ENCODE data around the gene SYT7.

SYT7 gene

DNA sequence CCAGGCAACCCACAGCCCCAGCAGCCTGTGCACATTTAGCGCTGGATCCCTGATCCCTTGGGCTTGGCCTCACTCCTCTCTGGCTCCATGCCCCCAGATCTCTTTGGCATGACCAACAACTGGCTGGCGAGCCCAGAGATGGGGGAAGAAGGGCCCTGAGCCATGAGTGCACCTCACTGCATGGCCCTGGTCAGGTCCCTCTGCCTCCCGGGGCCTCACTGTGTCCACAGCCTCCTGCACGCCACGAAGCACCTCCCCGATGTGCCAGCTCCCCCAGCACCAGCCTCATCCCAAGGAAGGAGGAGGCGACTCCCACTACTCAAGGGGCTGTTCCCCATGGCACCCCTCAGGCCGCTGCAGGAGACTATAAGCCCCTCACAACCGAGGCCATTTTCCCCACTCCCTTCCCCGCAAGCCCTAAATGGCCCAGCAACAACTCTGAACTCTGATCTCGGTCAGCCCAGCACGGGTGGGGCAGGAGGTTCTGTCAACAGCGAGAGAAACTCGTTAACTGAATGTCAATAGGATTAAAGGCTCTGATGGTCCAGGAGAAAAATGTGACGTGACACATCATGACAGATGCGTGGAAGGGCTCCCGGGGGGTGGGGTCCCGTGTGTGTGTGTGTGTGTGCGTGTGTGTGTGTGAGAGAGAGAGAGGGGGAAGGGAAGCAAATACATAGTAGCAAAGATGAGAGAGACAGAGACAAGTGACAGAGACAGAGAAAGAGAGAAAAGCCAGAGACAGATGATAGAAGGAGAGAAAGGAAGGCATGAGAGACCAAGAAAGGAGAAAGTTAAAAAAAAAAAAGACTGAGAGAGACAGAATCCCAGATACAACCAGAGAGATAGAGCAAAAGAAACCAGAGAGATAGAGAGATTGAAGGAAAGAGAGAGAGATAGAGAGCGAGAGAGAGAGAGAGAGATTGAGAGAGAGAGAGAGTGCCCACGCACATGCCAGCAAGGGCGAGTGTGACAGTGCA, 28.4 kb upstream of the SYT7 start:
- no peak for DNase-seq

- DNase-seq, result no peak
These were observed 27.2 kb upstream of the SYT7 start for GRCh38 chr11:61607920-61608599.

GRCh38 chr11:61607426-61607825, 26.6 kb upstream of the SYT7 start:
- no peak for DNase-seq

DNA sequence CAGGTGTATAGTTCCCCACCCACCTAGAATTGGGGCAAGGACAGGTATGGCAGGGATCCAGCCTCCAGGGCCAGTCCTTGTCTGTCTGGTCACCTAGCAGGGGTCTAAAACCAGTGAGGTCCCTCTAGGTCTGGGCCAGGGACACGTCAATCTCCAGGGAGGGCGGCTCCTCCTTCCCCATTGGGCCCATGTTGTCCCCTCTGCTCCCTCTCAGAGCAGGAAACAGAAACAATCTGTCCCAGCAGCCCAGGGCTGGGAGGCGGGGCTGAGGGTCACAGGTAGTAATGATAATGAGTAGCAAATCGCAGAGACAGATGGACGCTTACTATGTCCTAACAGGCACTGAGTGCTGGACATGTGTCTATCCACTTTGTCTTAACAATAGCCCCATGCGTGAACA, 22.8 kb upstream of the SYT7 start:
- DNase-seq, result no peak

DNA sequence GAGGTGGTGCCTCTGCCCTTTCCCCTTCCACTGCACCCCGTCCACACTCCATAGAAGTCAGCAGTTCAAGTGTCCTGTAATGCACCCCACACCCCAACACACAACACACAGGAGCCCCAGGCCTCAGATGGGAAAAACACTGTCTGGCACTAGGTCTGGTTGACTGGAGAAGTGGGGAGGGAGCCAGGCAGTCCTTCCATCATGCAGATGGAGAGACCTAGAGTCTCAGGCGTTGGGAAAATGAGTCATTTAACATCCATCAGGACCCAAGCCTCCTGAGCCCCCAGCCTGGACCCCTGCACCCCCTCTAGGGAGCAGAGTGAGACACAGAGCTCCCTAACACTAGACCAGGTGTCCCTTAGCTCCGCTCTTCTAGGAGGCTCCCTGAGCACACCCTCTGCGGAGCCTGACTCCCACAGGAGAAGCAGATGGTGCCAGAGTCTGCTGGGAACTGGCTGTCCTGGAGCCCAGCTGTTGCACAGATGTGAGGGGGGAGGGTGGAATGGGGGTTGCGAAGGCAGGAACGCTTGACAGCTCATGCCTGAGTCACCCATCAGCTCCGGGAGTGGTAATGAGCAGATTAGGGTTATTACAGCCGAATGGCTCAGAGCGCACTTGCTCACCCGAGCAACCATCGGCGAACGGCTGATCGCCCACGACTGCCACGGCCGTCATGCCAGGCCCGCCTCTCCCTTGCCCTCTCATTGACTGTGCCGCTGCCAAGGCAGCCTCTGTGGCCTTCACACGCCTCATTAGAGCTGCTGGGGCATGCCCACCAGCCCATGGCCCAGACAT, 22.1 kb upstream of the SYT7 start:
- no peak for DNase-seq

GRCh38 chr11:61601512-61601911, 20.6 kb upstream of the SYT7 start:
- no peak for DNase-seq

DNA sequence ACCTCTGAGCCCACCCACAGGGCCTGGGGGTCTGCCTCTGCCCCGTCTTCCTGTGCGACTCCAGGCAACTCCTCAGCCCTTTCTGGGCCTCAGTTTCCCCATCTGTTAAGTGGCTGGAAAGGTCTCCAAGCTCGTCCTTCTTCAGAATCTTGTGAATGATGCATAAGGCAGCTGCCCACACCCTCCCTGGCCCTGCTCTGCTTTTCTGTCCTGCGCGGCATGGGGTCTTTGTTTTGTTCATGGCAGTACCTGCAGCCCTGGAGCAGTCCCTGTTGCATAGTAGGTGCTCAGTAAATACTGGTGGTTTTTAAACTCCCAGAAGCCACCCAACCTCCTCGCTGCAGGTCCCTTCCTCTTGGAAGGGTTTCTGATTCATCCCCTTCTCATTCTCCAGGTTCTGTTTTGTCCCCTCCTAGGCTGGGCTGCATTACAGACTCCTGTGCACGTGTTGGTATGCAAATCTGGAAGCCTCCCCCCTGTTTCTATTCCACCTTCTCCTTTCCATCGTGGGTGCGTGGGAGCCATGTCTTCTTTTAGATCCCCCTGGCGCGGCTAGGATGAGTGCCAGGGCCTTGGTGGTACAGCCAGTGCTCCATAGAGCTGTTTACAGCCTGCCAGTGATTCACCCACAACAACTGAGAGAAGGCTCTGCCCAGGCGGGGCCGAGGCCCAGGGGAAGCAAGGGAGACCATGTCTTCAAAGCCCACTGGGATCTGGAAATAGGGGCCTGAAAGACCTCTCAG, 19.3 kb upstream of the SYT7 start:
- no peak for DNase-seq

GRCh38 chr11:61598886-61599868, 18.3 kb upstream of the SYT7 start:
- DNase-seq, result no peak

- no peak for DNase-seq
These were observed 17.5 kb upstream of the SYT7 start for GRCh38 chr11:61598374-61598773.

DNA sequence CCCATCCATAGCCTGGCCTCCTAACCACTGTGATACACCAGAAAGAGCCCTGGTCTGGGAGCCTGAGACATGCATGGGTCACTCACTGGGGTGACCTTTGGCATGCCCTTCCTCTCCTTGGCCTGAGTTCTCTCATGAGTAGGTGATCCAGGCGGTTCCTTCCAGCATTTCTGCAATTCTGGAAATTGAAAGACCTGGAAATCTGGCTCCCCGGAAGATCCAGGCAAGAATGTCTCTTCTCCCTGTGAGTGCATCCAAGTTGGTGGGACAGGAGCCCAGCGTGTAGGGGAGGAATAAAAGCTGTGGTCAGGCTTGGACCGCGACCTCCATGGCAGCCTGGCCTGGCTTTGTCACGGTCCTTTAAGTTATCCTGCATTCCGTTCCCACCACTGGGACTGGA, 16.1 kb upstream of the SYT7 start:
- DNase-seq, result no peak

DNA sequence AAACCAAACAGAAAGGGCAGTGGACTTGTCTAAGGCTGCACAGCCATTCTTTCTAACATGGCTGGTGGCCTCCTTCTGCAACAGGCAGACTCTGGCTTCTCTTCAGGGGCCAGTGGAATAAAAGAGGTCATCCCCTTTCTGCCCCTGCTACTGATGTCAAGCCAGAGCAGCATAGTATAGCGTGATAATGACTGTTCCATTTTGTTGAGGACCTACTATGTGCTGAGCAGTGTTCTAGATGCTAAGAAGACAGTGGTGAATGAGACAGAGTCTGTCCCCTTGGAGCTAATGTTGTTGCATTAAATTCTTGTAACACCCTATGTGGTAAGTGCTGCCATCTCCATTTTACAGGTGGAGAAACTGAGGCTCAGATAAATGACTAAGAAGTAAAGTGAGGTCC, 15.7 kb upstream of the SYT7 start:
- DNase-seq, result no peak

- DNase-seq, result no peak
These were observed 14.0 kb upstream of the SYT7 start for GRCh38 chr11:61594907-61595257.

- no peak for DNase-seq
These were observed 12.3 kb upstream of the SYT7 start for GRCh38 chr11:61593151-61593550.

GRCh38 chr11:61592176-61592575, 11.3 kb upstream of the SYT7 start:
- no peak for DNase-seq

DNA sequence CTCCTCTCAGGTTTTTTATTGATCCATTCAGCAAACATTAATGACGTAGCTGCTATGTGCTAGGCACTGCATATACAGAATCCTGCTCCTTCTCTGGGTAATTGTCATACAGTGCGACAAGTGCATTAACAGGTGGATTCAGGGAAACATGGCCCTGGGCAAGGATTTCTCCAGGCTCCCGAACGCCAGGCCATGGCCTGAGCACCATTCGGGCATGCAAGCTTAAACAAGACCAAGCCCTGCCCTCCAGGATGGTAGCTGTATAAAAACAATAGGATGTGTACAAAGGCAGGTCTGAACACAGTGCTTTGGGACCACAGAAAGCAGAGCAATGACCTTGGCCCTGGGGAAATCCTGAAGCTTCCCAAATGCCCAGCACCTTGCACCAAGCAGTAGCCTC, 9.1 kb upstream of the SYT7 start:
- no peak for DNase-seq

GRCh38 chr11:61588728-61589191, 7.9 kb upstream of the SYT7 start:
- DNase-seq, result no peak

GRCh38 chr11:61587951-61588727, 7.3 kb upstream of the SYT7 start:
- no peak for DNase-seq

GRCh38 chr11:61587541-61587941, 6.7 kb upstream of the SYT7 start:
- no peak for DNase-seq

- no peak for DNase-seq
These were observed 6.0 kb upstream of the SYT7 start for GRCh38 chr11:61586792-61587430.

GRCh38 chr11:61585115-61585514, 4.2 kb upstream of the SYT7 start:
- no peak for DNase-seq
